Pancreas (tissue), 10 donors: Measurements from ENCODE around the gene CSF2. TPM values are rescaled to one million over a fixed set of nuclear protein-coding genes. Genes with fewer than 3 reads are reported as not detected.

Source experiments
- ATAC-seq, 4 donors: fragments of 200-7000 bp; cut with Tn5 transposase; one replicate each; pipeline versions ENCODE4 v1.8.0 to v1.9.1; 2020; ENCODE audit warnings: mild to moderate bottlenecking in 4 of 4, moderate library complexity in 4 of 4
- DNase-seq, 6 donors: peaks; one replicate each; pipeline ENCODE4 v3.0.0-alpha.2; 2020
- FAIRE-seq: peaks from 2 replicates; lab custom pipeline; 2012; peaks lifted over from hg19 to GRCh38; lab: Jason Lieb, UNC
- H3K27ac ChIP-seq, 4 donors: fragments of 200-600 bp; sonication (generic); 1 replicate in 3 of 4; 2 replicates in 1 of 4; pipeline versions ENCODE4 v1.5.0 to v1.8.0; 2020
- H3K27me3 ChIP-seq, 4 donors: fragments of 200-600 bp; one replicate each; pipeline ENCODE4 v1.8.0; 2021
- H3K36me3 ChIP-seq, 3 donors: fragments of 200-600 bp; sonication (generic) in 1 of 3; one replicate each; pipeline versions ENCODE4 v1.5.0 to v1.8.0; 2020 to 2021
- H3K4me1 ChIP-seq, 3 donors: fragments of 200-600 bp; one replicate each; pipeline ENCODE4 v1.8.0; 2021
- H3K4me3 ChIP-seq, 4 donors: fragments of 200-600 bp; sonication (generic) in 2 of 4; one replicate each; pipeline versions ENCODE4 v1.5.0 to v1.8.0; 2020 to 2021
- H3K9me3 ChIP-seq, 4 donors: fragments of 200-600 bp; one replicate each; pipeline ENCODE4 v1.8.0; 2021
- WGBS, 2 donors: extraction: QIAGEN DNeasy Blood & Tissue Kit; methylation state at CpG; one replicate each; pipeline ENCODE4 v1.1.7; 2013; 5-methylcytosine and 5-hydroxymethylcytosine counted together
- intact Hi-C, 3 donors: fragments of 100-400 bp; cut with DNase I; formaldehyde crosslinking; loops; one replicate each; pipeline versions ENCODE4 v1.11.1 to v1.14.2; 2022
- polyA plus RNA-seq, 2 donors: library from polyadenylated mRNA; stranded (reverse); fragments of 200-250 nt; gene quantifications; one replicate each; pipeline ENCODE4 v1.2.3, GENCODE V29; 2013
- total RNA-seq, 6 donors: library from RNA; stranded (reverse); fragmentation: NEBNext Ultra II Directional in 4 of 6; extraction: Animal tissue kit (Norgen Biotek cat#: 25700) in 4 of 6; gene quantifications; one replicate each; pipeline versions ENCODE4 v1.2.1 to v1.2.4, GENCODE V29; 2021 to 2023
- TF ChIP-seq, protein P1 (sequence below), 4 donors: fragments of 200-600 bp; sonication (generic) in 3 of 4; IDR thresholded peaks; one replicate each; pipeline versions ENCODE4 v1.5.0 to v1.8.0; 2021; ENCODE audit warnings: antibody characterized with exemption in 4 of 4
- donor health status: healthy with polysubstance abuse.
- donor health status: DM: no; HTN: no; CAD: no; lungs with moderate emphysema.
- donor health status: DM: no; HTN: no; CAD: no.
- donor health status: control.
- donor health status: control.
- donor health status: Bipolar disorder and iron deficiency.
- donor health status: DM: yes; HTN: yes; CAD: no.
- donor health status: DM: no; HTN: no; CAD: no.
- donor health status: DM: no; HTN: no; CAD: no.
- donor health status: DM: yes; HTN: yes; CAD: no.

Gene CSF2
- total RNA-seq (under 1 TPM in 1 of 6 donors, not detected in 5; 0.19 TPM), polyA plus RNA-seq (not detected)

DNA sequence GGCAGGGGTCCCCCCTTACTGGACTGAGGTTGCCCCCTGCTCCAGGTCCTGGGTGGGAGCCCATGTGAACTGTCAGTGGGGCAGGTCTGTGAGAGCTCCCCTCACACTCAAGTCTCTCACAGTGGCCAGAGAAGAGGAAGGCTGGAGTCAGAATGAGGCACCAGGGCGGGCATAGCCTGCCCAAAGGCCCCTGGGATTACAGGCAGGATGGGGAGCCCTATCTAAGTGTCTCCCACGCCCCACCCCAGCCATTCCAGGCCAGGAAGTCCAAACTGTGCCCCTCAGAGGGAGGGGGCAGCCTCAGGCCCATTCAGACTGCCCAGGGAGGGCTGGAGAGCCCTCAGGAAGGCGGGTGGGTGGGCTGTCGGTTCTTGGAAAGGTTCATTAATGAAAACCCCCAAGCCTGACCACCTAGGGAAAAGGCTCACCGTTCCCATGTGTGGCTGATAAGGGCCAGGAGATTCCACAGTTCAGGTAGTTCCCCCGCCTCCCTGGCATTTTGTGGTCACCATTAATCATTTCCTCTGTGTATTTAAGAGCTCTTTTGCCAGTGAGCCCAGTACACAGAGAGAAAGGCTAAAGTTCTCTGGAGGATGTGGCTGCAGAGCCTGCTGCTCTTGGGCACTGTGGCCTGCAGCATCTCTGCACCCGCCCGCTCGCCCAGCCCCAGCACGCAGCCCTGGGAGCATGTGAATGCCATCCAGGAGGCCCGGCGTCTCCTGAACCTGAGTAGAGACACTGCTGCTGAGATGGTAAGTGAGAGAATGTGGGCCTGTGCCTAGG is at the start of gene CSF2:
Gene CSF2, plus strand, starts transcription at position 559 of the 783 bp plus-strand sequence. Its CDS starts 35 bp downstream, at position 594.
- 70 to 76% methylated on average over 12 of the region's 12 CpGs for WGBS, 2 donors
- no peak for FAIRE-seq
- Histone ChIP-seq H3K4me3 (no peak within 1 kb of the TSS), H3K36me3 (no peaks in the 10 kb centered on the region), H3K9me3 (no peaks in the 10 kb centered on the region), H3K27ac (no peak within 1 kb of the TSS), H3K27me3 (no peaks in the 10 kb centered on the region), H3K4me1 (no peaks in the 10 kb centered on the region)
- peak in 1 of 6 donors; percentile 38 for DNase-seq
- intact Hi-C loops = no loop called here
- ATAC-seq = peak; percentile 35 to 84 (median 64)
- TF ChIP-seq, protein P1, sequence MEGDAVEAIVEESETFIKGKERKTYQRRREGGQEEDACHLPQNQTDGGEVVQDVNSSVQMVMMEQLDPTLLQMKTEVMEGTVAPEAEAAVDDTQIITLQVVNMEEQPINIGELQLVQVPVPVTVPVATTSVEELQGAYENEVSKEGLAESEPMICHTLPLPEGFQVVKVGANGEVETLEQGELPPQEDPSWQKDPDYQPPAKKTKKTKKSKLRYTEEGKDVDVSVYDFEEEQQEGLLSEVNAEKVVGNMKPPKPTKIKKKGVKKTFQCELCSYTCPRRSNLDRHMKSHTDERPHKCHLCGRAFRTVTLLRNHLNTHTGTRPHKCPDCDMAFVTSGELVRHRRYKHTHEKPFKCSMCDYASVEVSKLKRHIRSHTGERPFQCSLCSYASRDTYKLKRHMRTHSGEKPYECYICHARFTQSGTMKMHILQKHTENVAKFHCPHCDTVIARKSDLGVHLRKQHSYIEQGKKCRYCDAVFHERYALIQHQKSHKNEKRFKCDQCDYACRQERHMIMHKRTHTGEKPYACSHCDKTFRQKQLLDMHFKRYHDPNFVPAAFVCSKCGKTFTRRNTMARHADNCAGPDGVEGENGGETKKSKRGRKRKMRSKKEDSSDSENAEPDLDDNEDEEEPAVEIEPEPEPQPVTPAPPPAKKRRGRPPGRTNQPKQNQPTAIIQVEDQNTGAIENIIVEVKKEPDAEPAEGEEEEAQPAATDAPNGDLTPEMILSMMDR (IDR thresholded peaks at IDR 0.05) = no peak

DNA sequence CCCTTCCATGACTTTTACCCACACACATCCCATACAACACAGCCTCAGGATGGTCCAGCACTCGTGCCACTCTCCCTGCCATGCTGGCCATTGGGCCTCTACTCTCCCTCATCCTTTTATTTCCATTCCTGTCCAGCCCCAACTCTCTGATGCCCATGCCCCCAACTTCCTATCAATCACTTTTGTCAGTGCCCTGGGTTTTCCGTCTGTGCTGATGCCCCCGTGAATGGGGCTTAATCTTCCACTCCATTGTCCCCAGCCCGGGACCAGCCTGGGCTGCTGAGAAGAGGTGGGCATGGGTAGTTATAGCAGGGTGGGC is 49.5 kb upstream of the CSF2 start:
- WGBS, 2 donors = 55 to 63% methylated on average over 4 of the region's 4 CpGs
- Histone ChIP-seq H3K27me3 (no peaks in the 10 kb centered on the region), H3K4me1 (no peaks in the 10 kb centered on the region), H3K4me3 (no peak overlapping the region), H3K27ac (no peak overlapping the region), H3K9me3 (no peaks in the 10 kb centered on the region), H3K36me3 (no peaks in the 10 kb centered on the region)
- TF ChIP-seq, protein P1 (IDR thresholded peaks at IDR 0.05) = no peak
- ATAC-seq (no peak), DNase-seq (no peak), FAIRE-seq (no peak)
- intact Hi-C loops = no loop called here

DNA sequence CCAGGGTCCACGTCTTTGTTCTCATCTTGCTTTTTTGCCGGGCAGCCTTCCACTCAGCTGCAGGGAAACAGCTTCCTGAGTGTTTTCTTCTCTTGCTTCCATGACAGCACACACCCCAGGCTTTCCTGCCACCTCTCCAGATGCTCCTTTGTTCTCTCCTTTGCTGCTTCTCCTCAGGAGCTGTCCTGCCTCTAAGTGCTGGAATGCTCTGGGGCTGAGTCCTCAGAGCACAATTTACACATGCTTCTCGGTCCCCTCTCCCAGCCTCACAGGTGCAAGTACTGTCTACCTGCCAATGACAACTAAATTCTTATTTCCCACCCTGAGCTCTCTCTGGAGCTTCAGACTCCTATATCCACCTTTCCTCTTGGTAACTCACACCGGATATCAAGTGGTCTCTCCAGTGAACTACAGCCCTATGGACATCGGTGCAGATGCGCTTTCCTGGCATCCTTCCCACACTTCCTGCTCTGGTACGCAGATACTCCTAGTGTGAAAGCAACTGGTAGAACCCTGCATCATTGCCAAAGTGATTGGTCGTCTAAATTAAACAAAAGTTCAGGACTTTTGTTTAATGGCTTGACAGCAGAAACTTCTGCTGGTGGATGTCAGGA is 48.7 kb upstream of the CSF2 start:
- FAIRE-seq = no peak
- Histone ChIP-seq H3K9me3 (no peaks in the 10 kb centered on the region), H3K4me1 (no peaks in the 10 kb centered on the region), H3K36me3 (no peaks in the 10 kb centered on the region), H3K27me3 (no peaks in the 10 kb centered on the region), H3K27ac (no peak overlapping the region), H3K4me3 (no peak overlapping the region)
- TF ChIP-seq, protein P1 (IDR thresholded peaks at IDR 0.05) = no peak
- 53 to 60% methylated on average over 8 of the region's 8 CpGs for WGBS, 2 donors
- DNase-seq = no peak
- intact Hi-C loops = no loop called here
- ATAC-seq = no peak

DNA sequence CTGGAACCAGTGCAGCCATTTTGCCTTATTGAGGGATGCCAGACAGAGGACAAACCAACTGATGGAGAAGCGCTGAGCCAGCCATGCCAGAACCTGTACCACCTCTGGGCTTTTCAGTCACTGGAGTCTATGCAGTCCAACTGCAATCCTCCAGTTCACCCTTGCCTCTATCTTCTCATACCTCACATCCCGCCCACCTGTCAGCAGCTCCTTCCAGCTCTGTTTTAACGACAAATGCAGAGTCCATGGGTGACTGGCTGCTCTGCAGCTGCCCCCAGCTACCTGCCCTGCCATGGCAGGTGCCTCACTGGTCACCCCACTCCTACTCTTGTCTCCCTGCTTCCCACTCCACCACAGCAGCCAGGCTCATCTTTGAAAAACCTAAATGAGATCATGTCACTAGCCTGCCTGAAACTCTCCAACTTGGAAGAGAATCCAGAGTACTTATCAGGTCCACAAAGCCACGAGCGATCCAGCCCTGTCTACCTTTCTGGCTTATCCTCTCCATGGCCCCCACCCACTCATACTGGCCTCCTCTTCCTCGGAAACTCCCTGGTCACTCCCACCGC is 48.1 kb upstream of the CSF2 start:
- DNase-seq = no peak

More for the DNA sequence above, 48.1 kb upstream of the CSF2 start:
- no peaks in the 10 kb centered on the region for H3K4me1 ChIP-seq
- no peak for ATAC-seq
- no peaks in the 10 kb centered on the region for H3K9me3 ChIP-seq
- intact Hi-C loops = no loop called here
- no peaks in the 10 kb centered on the region for H3K27me3 ChIP-seq
- no peaks in the 10 kb centered on the region for H3K36me3 ChIP-seq
- FAIRE-seq = no peak
- no peak overlapping the region for H3K27ac ChIP-seq
- no peak overlapping the region for H3K4me3 ChIP-seq
- TF ChIP-seq, protein P1 (IDR thresholded peaks at IDR 0.05) = no peak
- WGBS, 2 donors = 77 to 85% methylated on average over 7 of the region's 7 CpGs
